GM18498 (cell line): Measurements from ENCODE around the gene CREB1.

Experiments
- ATAC-seq: cut with Tn5 transposase; IDR thresholded peaks from one replicate; pipeline ENCODE4 v1.9.1; 2021; ENCODE audit warnings: mild to moderate bottlenecking, moderate library complexity; ENCODE audit not compliant: unreplicated experiment

The CREB1 gene

GRCh38 chr2:207540431-207540830, 10.7 kb downstream of the CREB1 start:
- ATAC-seq, result no peak

- no peak for ATAC-seq
Observed at GRCh38 chr2:207541933-207542332, 12.2 kb downstream of the CREB1 start.

GRCh38 chr2:207543272-207543671, 13.5 kb downstream of the CREB1 start:
- no peak for ATAC-seq

- ATAC-seq, result no peak
Observed at GRCh38 chr2:207546822-207547221, 17.1 kb downstream of the CREB1 start.

GRCh38 chr2:207549145-207549544, 19.4 kb downstream of the CREB1 start:
- ATAC-seq, result no peak

- ATAC-seq, result no peak
Observed at GRCh38 chr2:207558079-207558491, 28.3 kb downstream of the CREB1 start.

GRCh38 chr2:207561386-207562080, 31.8 kb downstream of the CREB1 start:
- ATAC-seq, result no peak

GRCh38 chr2:207565736-207566500, 36.2 kb downstream of the CREB1 start:
- ATAC-seq, result no peak

GRCh38 chr2:207567671-207568070, 37.9 kb downstream of the CREB1 start:
- ATAC-seq, result no peak

- ATAC-seq, result no peak
Observed at GRCh38 chr2:207571370-207571769, 41.6 kb downstream of the CREB1 start.

- ATAC-seq, result no peak
Observed at GRCh38 chr2:207584952-207585351, 55.2 kb downstream of the CREB1 start.

GRCh38 chr2:207587305-207587704, 57.5 kb downstream of the CREB1 start:
- ATAC-seq, result no peak

GRCh38 chr2:207589143-207589542, 59.4 kb downstream of the CREB1 start:
- ATAC-seq, result no peak

- no peak for ATAC-seq
Observed at GRCh38 chr2:207593277-207593676, 63.5 kb downstream of the CREB1 start.

GRCh38 chr2:207594264-207594663, 64.5 kb downstream of the CREB1 start:
- ATAC-seq, result no peak

- no peak for ATAC-seq
Observed at GRCh38 chr2:207594731-207595130, 65.0 kb downstream of the CREB1 start.

- ATAC-seq, result no peak
Observed at GRCh38 chr2:207599636-207600035, 69.9 kb downstream of the CREB1 start.

- no peak for ATAC-seq
Observed at GRCh38 chr2:207600231-207600630, 70.5 kb downstream of the CREB1 start.

- no peak for ATAC-seq
Observed at GRCh38 chr2:207601774-207602173, 72.0 kb downstream of the CREB1 start.

GRCh38 chr2:207603486-207603885, 73.7 kb downstream of the CREB1 start:
- no peak for ATAC-seq

- no peak for ATAC-seq
Observed at GRCh38 chr2:207606399-207606798, 76.6 kb downstream of the CREB1 start.

- no peak for ATAC-seq
Observed at GRCh38 chr2:207606829-207607228, 77.1 kb downstream of the CREB1 start.
